SK-N-SH (cell line): ENCODE data around the gene CCDC69.

ENCODE experiments used
- CTCF ChIP-seq: fragments of 200-600 bp; sonication (generic); IDR thresholded peaks from 2 replicates; pipeline ENCODE4 v1.6.1; 2017; ENCODE audit warnings: antibody characterized with exemption, mild to moderate bottlenecking, moderate library complexity
- EP300 ChIP-seq, 2 experiments: IDR thresholded peaks; 2 replicates each; pipeline versions ENCODE4 v1.4.0 to v1.6.1; 2012; ENCODE audit warnings: borderline replicate concordance in 1 of 2, low read depth in 1 of 2, low read length in 1 of 2
- FOXM1 ChIP-seq: IDR thresholded peaks from 2 replicates; pipeline ENCODE4 v1.4.0; 2012; ENCODE audit warnings: low read depth, mild to moderate bottlenecking
- PBX3 ChIP-seq: IDR thresholded peaks from 2 replicates; pipeline ENCODE4; 2012
- USF2 ChIP-seq: fragments of 150-350 bp; IDR thresholded peaks from 2 replicates; pipeline ENCODE4 v1.6.1; 2017; ENCODE audit warnings: antibody characterized with exemption, low read length, low read depth, borderline replicate concordance

- TF ChIP-seq FOXM1 (no peak), CTCF (no peak), USF2 (no peak), EP300 (IDR thresholded peaks at IDR 0.05; ENCODE audit: borderline replicate concordance in 1 of 2, low read depth in 1 of 2, low read length in 1 of 2) (no peak), PBX3 (no peak)
These were observed 31.9 kb upstream of the CCDC69 start for GRCh38 chr5:151255621-151256286.
